Activated T-cell treated with anti-CD3 and anti-CD28 coated beads, Interleukin-2, amount 50 U/mL, for 24 hours (primary cell): ENCODE measurements around the gene SHC3.

Experiments
- DNase-seq: peaks from one replicate; pipeline ENCODE4 v3.0.0-alpha.2; 2020
- H3K27ac Mint-ChIP-seq: 2 replicates; pipeline ENCODE4 v1.8.0; 2020; ENCODE audit warnings: mild to moderate bottlenecking, mixed read lengths
- H3K27me3 Mint-ChIP-seq: 2 replicates; pipeline ENCODE4 v1.8.0; 2020; ENCODE audit warnings: mixed read lengths
- H3K36me3 Mint-ChIP-seq: 2 replicates; pipeline ENCODE4 v1.8.0; 2020; ENCODE audit warnings: low read depth, mixed read lengths
- H3K4me1 Mint-ChIP-seq: 2 replicates; pipeline ENCODE4 v1.8.0; 2020; ENCODE audit warnings: low read depth, mixed read lengths
- H3K4me3 Mint-ChIP-seq: 2 replicates; pipeline ENCODE4 v1.8.0; 2020; ENCODE audit warnings: mild to moderate bottlenecking, moderate library complexity, mixed read lengths
- H3K9me3 Mint-ChIP-seq: 2 replicates; pipeline ENCODE4 v1.8.0; 2020; ENCODE audit warnings: mixed read lengths

SHC3 gene

DNA sequence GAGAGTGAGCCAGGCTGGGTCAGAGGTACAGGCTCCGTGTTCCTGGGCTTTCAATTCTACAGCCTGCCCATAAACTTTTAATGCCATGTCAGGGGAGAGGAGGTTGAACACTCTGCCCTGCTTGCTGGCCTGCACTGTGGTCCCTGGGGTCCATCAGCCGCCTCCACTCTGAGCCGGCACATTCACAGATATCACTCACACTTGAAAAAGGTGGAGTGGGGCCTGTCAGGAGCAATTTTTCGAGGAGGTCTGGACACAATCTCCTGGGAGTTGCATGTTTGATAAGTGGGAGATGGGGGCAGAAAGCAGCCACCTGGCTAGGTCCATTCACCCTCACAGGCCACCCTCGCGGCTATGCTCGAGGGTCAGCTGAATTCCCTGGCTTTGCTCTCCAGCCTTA lies 164.5 kb downstream of the SHC3 start:
- H3K27ac Mint-ChIP-seq: no peak overlapping the region
- DNase-seq: no peak
- H3K36me3 Mint-ChIP-seq: no peaks in the 10 kb centered on the region
- H3K9me3 Mint-ChIP-seq: no peaks in the 10 kb centered on the region
- H3K4me1 Mint-ChIP-seq: no peaks in the 10 kb centered on the region
- peaks cover 28% of the 10 kb centered on the region for H3K27me3 Mint-ChIP-seq
- no peak overlapping the region for H3K4me3 Mint-ChIP-seq

DNA sequence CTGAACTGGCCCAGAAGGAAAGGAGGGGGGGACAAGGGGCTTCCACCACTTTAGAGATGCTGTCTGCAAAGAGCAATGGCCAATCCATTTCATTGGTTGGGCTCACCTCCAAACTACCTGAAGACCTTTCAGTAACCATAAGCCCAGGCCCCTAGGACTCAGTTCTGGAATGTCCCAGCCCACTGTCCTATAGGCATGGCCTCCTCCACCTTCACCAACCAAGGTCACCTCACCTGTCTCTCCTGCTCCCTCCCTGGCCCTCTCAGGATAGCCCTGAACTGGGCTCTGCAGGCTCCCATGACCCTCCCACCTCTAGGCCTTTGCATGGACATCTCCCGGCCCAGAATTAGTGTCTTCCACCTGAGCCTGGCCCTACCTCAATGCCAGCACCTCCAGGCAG lies 165.0 kb downstream of the SHC3 start:
- Mint-ChIP-seq H3K4me1 (no peaks in the 10 kb centered on the region), H3K27me3 (peaks cover 26% of the 10 kb centered on the region), H3K4me3 (no peak overlapping the region), H3K36me3 (no peaks in the 10 kb centered on the region), H3K9me3 (no peaks in the 10 kb centered on the region), H3K27ac (no peak overlapping the region)
- no peak for DNase-seq

DNA sequence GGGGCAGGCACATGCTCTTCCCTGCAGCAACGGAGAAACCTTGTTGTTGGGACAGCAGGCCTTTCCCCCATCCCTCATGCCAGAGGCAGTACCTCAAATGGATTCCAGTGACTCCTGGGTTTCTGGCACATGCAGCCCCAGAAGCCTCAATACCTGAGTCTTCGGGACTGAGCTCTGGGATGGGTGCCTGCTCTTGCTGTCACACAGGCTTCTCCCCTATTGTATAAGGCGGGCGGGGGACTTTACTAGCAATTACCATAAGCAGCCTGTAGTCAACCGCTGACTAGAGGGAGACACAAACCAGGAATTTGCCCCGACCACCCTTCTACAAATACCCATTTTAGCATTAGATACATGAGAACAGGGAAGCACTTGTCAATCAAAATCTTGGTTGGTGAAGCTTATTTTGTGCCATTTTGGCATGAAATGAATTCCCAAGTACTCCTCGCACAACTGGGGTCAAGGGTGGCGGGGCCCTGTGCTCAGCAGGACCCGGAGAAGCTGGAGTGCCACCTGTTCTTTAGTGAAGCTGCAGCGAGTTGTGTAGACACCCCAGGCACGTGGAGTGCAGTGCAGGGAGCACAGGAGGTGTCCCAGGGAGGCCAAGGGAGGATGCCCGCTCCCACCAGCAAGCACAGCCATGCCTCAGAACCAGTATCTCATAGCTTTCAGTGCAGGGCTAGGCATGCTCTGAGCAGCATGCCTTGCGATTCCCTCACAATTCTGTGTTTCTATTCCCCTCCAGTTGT lies 166.2 kb downstream of the SHC3 start:
- peaks cover 18% of the 10 kb centered on the region for H3K27me3 Mint-ChIP-seq
- no peak overlapping the region for H3K4me3 Mint-ChIP-seq
- H3K27ac Mint-ChIP-seq: no peak overlapping the region
- DNase-seq: no peak
- H3K36me3 Mint-ChIP-seq: no peaks in the 10 kb centered on the region
- H3K4me1 Mint-ChIP-seq: no peaks in the 10 kb centered on the region
- H3K9me3 Mint-ChIP-seq: no peaks in the 10 kb centered on the region

DNA sequence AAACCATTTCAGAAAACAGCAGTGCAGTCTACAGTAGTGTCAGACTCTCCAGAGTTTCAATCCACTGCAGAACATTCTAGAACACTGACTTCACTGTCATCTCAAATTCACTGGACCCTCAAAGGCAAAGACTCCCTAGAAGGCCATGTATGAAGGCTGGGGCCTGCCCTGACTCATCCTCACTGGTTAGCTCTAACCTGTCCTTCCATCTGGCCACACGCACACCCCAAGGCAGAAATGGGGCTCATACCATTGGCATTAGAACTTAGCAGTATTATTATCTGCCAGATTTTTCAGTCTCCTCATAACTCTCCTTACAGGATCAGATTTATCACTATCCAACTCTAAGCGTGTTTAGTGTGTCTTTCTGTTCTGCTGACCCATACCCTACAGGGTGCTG lies 166.9 kb downstream of the SHC3 start:
- H3K27me3 Mint-ChIP-seq: peaks cover 16% of the 10 kb centered on the region
- H3K36me3 Mint-ChIP-seq: no peaks in the 10 kb centered on the region
- H3K4me3 Mint-ChIP-seq: no peak overlapping the region
- H3K27ac Mint-ChIP-seq: no peak overlapping the region
- no peak for DNase-seq
- H3K9me3 Mint-ChIP-seq: no peaks in the 10 kb centered on the region
- H3K4me1 Mint-ChIP-seq: no peaks in the 10 kb centered on the region

DNA sequence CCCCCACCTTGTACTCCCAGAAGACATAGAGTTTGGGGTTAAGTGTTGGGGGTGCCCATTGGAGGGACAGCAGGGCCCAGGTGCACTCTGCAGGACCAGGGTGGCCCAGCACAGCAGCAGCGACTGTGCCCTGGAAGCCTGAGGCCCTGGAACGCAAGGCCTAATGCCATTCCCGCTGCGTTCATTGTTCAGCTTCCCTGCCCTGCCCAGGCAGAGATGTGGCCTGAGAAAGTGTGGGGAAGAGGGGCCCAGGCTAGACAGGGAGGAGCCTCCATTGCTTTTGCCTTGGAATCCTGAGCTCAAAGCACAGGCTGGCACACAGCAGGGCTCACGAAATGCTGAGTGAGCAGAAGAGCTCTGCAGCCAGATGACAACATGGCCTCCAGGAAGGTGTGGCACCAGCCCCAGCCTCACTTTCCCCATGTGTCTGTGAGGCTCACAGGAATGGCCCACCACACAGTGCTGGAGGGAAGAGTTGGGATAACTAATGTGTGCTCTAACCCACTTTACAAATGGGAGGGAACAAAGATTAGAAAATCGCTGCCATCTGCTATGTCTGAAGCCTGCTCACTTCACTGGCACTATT lies 168.0 kb downstream of the SHC3 start:
- Mint-ChIP-seq H3K27ac (no peak overlapping the region), H3K9me3 (no peaks in the 10 kb centered on the region), H3K27me3 (peaks cover 19% of the 10 kb centered on the region), H3K4me1 (no peaks in the 10 kb centered on the region), H3K36me3 (no peaks in the 10 kb centered on the region), H3K4me3 (no peak overlapping the region)
- no peak for DNase-seq

DNA sequence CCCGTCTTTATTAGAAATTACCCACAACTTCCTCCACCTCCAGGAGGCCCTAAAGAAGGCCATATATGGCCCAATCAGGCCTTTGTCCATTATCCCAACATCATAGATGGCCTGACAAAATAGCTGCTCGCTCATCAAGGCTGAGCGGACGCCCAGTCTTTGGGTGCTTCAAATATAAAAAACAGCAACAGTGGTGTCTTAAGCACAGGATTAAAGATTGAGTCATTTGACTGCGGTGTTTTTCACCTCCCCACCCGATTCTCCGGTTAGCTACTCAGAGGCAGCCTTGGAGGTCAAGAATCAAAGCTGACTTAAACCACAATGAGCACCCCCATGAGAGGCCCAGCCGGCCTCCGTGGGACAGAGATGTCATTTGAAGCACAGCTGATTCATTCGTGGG lies 168.6 kb downstream of the SHC3 start:
- H3K4me1 Mint-ChIP-seq: no peaks in the 10 kb centered on the region
- no peaks in the 10 kb centered on the region for H3K9me3 Mint-ChIP-seq
- no peak for DNase-seq
- H3K4me3 Mint-ChIP-seq: no peak overlapping the region
- no peak overlapping the region for H3K27ac Mint-ChIP-seq
- peaks cover 19% of the 10 kb centered on the region for H3K27me3 Mint-ChIP-seq
- no peaks in the 10 kb centered on the region for H3K36me3 Mint-ChIP-seq

DNA sequence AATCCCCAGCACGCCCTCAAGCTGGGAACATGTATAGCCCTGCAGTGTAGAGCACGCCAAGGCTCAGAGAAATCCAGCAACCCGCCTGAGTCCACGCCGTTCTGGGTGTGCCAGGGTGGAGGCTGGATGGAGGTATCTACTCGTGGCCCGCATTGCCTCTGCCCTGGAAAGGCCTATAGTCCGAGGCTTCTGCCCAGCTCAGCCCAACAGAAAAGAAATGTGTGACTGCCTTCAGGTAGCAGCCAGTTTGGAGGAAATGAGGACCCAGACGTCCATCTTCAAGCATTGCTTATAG lies 169.1 kb downstream of the SHC3 start:
- no peak overlapping the region for H3K4me3 Mint-ChIP-seq
- H3K27ac Mint-ChIP-seq: no peak overlapping the region
- no peaks in the 10 kb centered on the region for H3K9me3 Mint-ChIP-seq
- no peaks in the 10 kb centered on the region for H3K36me3 Mint-ChIP-seq
- H3K4me1 Mint-ChIP-seq: no peaks in the 10 kb centered on the region
- no peak for DNase-seq
- peaks cover 16% of the 10 kb centered on the region for H3K27me3 Mint-ChIP-seq

DNA sequence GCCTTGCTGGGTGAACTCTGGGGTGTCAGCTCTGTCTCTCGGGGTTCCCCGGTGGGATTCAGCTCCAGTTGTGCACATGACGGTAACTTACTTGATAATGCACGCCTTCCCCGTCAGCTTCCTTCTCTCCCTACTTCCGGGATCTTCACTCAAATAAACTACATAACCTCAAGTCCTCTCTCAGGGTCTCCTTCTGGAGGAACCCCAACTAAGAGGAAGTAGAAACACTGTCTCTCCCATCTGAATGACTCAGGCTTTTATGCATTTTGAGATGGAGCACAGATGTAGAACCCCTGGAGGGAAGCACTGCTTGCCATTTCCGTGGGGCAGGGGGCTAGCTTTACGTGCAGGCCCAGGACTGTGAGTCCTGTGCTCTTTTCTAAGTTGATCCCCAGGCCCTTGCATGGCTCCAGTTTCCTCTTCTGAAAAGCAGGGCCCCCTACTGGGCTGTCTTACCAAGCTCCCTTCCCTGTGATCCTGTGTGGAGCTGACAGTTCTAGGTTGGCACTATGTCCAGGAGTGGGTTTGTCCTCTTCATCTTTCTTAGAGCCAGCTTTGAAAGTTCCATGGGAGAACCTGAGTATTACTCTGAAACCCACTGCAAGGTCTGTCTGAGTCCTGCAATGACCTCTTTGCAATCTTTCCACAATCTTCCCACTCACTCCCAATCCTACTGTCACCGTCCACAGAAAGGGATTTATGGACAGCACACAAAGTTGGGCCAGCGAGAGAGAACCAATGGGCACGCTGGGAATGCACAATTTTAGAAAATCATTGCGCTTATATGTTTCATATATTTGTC lies 169.7 kb downstream of the SHC3 start:
- no peak overlapping the region for H3K4me3 Mint-ChIP-seq
- peaks cover 15% of the 10 kb centered on the region for H3K27me3 Mint-ChIP-seq
- H3K27ac Mint-ChIP-seq: no peak overlapping the region
- no peaks in the 10 kb centered on the region for H3K9me3 Mint-ChIP-seq
- no peak for DNase-seq
- no peaks in the 10 kb centered on the region for H3K4me1 Mint-ChIP-seq
- H3K36me3 Mint-ChIP-seq: no peaks in the 10 kb centered on the region

DNA sequence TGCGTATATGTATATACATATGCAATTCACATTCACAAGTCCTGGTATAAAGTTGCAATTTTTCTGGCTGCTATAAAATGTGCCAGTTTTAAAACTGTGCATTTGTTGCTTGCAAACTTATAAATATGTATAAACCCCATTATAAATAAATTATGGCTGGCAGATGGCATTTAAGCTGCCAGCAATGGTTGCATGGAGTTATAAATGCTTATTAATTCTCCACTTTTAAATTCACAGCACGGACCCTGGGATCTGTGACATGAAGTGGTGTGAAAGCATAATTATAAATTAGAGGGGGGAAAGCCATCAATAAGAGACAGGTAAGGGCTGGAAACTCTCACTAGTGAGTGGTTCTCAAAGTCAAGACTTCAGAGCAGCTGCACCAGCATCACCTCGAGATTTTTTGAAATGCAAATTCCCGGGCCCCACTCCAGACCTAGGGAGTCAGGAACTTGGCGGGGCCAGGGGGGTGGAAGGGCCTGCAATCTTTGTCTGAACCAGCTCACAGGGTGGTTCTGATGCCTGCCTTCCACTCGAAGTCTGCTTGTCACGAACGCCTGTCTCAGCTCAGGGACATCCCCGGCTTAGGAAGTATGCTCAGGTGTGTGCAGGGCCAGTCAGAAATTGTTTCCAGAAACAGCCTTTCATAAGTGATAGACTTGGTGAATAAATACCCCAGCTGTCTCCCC lies 170.4 kb downstream of the SHC3 start:
- no peaks in the 10 kb centered on the region for H3K9me3 Mint-ChIP-seq
- H3K36me3 Mint-ChIP-seq: no peaks in the 10 kb centered on the region
- no peak overlapping the region for H3K27ac Mint-ChIP-seq
- peaks cover 15% of the 10 kb centered on the region for H3K27me3 Mint-ChIP-seq
- no peak for DNase-seq
- H3K4me3 Mint-ChIP-seq: no peak overlapping the region
- no peaks in the 10 kb centered on the region for H3K4me1 Mint-ChIP-seq

DNA sequence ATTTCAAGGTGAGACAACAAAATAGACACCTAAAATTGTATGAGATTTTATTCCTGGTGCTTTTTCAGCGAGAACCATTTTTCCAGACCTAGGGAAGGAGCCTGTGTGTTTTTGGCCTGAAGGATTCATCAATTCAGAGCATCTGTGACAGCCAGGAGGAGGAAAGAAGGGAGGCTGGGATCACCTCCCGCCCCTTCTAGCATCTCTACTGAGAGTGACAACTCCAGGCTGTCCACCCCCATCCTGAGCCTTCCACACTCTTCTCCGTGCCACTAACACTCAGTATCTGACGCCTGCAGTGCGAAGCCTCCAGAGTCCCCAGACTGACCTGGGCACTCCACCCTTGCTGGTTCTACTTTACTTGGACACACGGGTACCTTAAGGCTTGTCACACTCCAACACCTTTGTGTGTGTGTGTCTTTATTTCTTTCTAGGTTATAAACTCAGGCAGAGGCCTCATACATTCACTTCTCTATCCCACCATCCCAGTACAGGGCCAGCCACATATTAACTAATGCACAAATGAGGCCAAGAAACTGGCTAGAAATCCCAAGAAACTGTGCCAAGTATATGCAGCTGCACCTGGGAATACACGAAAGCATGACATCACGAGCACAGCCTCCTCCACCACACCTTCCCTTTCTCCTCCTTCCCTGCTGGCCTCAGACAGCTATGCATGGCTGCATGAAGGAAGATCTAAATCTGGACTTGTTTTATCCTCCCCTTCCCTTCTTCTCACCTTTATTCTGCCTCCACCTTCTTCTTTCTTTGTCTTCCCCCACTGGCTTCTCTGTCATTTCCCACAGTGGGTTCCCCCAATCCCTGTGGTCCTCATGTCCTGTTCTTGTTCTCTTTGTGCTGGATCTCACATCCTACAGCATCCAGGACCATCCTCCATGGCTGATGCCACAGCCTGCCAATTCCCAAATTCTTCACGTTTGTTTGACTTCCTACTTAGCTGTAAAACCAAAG lies 171.3 kb downstream of the SHC3 start:
- no peaks in the 10 kb centered on the region for H3K4me1 Mint-ChIP-seq
- no peak for DNase-seq
- H3K36me3 Mint-ChIP-seq: no peaks in the 10 kb centered on the region
- no peak overlapping the region for H3K27ac Mint-ChIP-seq
- H3K4me3 Mint-ChIP-seq: no peak overlapping the region
- H3K9me3 Mint-ChIP-seq: no peaks in the 10 kb centered on the region
- peaks cover 21% of the 10 kb centered on the region for H3K27me3 Mint-ChIP-seq

DNA sequence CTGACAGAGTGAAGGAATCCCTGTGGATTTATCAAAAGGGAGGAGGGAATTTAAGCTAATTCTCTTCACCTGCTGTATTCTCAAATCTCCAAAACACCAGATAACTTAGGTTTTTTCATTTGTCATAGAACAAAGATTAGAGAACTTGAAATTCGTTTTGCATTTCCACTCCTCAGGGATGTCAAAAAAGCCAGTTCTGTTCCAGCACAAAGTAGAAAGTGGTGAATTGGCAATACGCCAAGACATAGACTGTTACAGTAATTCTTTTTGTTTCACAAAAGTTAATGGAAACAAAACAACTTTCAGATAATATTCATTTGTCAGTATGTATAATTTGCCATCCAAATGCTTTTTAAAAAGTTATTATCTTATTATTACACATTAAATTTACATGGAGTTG lies 172.4 kb downstream of the SHC3 start:
- no peak for DNase-seq
- peaks cover 31% of the 10 kb centered on the region for H3K27me3 Mint-ChIP-seq
- no peak overlapping the region for H3K27ac Mint-ChIP-seq
- H3K4me1 Mint-ChIP-seq: peaks cover under 1% of the 10 kb centered on the region
- H3K4me3 Mint-ChIP-seq: no peak overlapping the region
- no peaks in the 10 kb centered on the region for H3K9me3 Mint-ChIP-seq
- no peaks in the 10 kb centered on the region for H3K36me3 Mint-ChIP-seq

DNA sequence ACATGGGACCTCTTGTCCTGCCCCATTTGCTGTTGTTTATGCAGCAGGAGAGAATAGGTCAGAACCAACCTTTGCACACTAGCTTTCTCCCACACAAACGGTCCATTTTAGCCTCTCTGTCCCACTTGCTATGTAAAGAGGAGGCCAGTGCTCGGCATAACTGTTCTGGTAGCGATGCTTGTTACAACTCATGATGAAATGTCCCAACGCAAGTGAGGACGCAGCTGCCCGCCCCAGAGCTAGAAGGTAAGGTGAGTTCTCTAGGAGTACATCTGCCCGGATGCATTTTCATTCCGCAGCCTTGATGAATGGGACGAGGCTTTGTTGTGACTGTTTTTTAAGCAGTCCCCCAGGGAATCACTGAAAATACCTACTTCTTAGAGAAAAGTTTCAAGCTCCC lies 173.3 kb downstream of the SHC3 start:
- Mint-ChIP-seq H3K27me3 (peaks cover 37% of the 10 kb centered on the region), H3K4me1 (peaks cover 6% of the 10 kb centered on the region), H3K9me3 (no peaks in the 10 kb centered on the region), H3K27ac (no peak overlapping the region), H3K4me3 (no peak overlapping the region), H3K36me3 (no peaks in the 10 kb centered on the region)
- no peak for DNase-seq

DNA sequence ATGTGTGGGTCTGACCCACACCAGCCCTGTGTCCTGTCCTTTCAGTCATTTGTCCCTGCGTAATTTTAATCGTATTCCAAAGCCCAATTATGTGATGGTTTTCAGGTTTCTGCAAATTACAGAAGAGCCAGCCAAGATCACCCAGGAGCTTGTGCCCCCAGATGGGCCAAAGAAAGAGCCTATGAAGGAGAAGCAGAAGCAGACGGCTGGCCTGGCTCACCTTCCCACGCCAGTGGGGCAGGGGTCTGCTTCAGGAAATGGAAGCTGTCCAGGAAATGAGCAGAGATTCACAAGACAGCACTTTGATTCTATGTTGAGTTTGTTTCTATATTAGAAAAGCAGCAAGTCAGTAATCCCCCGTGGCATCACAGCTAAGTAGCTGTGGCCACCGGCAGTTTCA lies 175.6 kb downstream of the SHC3 start:
- Mint-ChIP-seq H3K36me3 (no peaks in the 10 kb centered on the region), H3K27ac (no peak overlapping the region)

More for the DNA sequence above, 175.6 kb downstream of the SHC3 start:
- DNase-seq: no peak
- H3K4me3 Mint-ChIP-seq: no peak overlapping the region
- H3K27me3 Mint-ChIP-seq: peaks cover 40% of the 10 kb centered on the region
- H3K4me1 Mint-ChIP-seq: peaks cover 6% of the 10 kb centered on the region
- H3K9me3 Mint-ChIP-seq: no peaks in the 10 kb centered on the region
